Body of pancreas (tissue), 4 donors: ENCODE measurements around the gene FOXL2. TPM values are rescaled to one million over a fixed set of nuclear protein-coding genes. Genes with fewer than 3 reads are reported as not detected.

Source experiments
- ATAC-seq: fragments of 150-250 bp; one replicate; pipeline ENCODE4 v1.9.1; 2016
- DNase-seq, 4 donors: peaks; one replicate each; pipeline ENCODE4 v3.0.0-alpha.2; 2019
- H3K27ac ChIP-seq, 4 donors: fragments of 200-600 bp; sonication (generic); 1 replicate in 3 of 4; 2 replicates in 1 of 4; pipeline versions ENCODE4 v1.5.1 to v1.6.1; 2016 to 2019; ENCODE audit warnings: mild to moderate bottlenecking in 1 of 4, mixed read lengths in 1 of 4, moderate library complexity in 1 of 4
- H3K27me3 ChIP-seq, 2 donors: fragments of 200-600 bp; sonication (generic); one replicate each; pipeline ENCODE4 v1.6.0; 2016; ENCODE audit warnings: mild to moderate bottlenecking in 1 of 2
- H3K36me3 ChIP-seq, 2 donors: fragments of 200-600 bp; sonication (generic); replicated peaks in 1 of 2; 2 replicates each; pipeline ENCODE4 v1.5.1; 2016; ENCODE audit warnings: low read depth in 2 of 2; ENCODE audit not compliant: insufficient read depth in 1 of 2
- H3K4me1 ChIP-seq: fragments of 200-600 bp; sonication (generic); one replicate; pipeline ENCODE4 v1.6.0; 2016
- H3K4me3 ChIP-seq, 2 donors: fragments of 200-600 bp; sonication (generic); 1 replicate in 1 of 2; 2 replicates in 1 of 2; pipeline ENCODE4 v1.5.1; 2016 to 2019
- H3K9me3 ChIP-seq, 3 donors: fragments of 200-600 bp; sonication (generic); 1 replicate in 2 of 3; 2 replicates in 1 of 3; pipeline ENCODE4 v1.5.1; 2016
- CTCF ChIP-seq, 7 experiments: fragments of 450-650 bp in 4 of 7; fragments of 200-600 bp in 3 of 7; sonication (generic) in 3 of 7; IDR thresholded peaks; one replicate each; pipeline ENCODE4 v1.5.1; 2016 to 2019; ENCODE audit warnings: antibody characterized with exemption in 7 of 7
- POLR2A ChIP-seq, 3 donors: fragments of 450-650 bp; IDR thresholded peaks; one replicate each; pipeline ENCODE4 v1.6.1; 2016; ENCODE audit warnings: antibody characterized with exemption in 3 of 3, mild to moderate bottlenecking in 2 of 3
- WGBS, 2 donors: methylation state at CpG; one replicate each; pipeline ENCODE4 v1.1.5; 2017; 5-methylcytosine and 5-hydroxymethylcytosine counted together
- intact Hi-C: fragments of 100-400 bp; cut with DNase I; formaldehyde crosslinking; loops from one replicate; pipeline ENCODE4 v1.15.1; 2023
- total RNA-seq, 2 donors: library from RNA; depleted of rRNA; stranded (reverse); fragments of >200 nt; gene quantifications; one replicate each; pipeline ENCODE4 v1.1.0, GENCODE V29; 2016

FOXL2 gene
- total RNA-seq, 2 donors from 2014 or later, result 0.26 TPM; not detected in 1

DNA sequence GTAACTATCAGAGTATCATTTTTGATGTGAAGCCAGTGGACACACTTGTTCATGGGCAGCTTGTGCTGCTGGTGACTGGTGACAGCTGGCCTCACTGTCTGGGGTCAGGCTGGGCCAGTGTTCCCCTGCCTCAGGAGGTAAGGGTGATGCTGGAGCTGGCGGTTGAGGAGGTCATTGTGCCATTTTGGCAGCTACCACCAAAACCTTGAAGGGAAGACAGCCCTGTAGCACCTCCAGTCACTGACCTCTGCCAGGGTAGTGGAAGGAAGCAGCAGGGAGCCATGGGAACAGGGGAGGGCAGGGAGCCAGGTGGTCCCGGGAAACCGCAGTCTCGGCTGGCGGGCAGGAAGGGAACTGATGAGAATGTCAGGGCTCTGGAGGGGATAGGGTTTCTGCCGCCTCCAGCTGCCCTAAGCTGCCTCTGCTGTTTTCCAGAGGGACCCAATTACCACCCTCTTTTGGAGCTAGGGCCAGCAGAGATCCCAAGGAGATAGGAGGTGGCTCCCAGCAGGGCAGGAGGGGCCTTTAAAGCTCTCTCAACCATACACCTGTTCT lies 24.9 kb upstream of the FOXL2 start:
- H3K9me3 ChIP-seq, result no peaks in the 10 kb centered on the region
- intact Hi-C loops, result no loop called here
- DNase-seq, result no peak
- ATAC-seq, result no peak
- H3K27ac ChIP-seq, result no peak overlapping the region
- H3K36me3 ChIP-seq, result no peaks in the 10 kb centered on the region
- H3K4me3 ChIP-seq, result no peak overlapping the region
- H3K4me1 ChIP-seq, result no peaks in the 10 kb centered on the region
- H3K27me3 ChIP-seq, result no peaks in the 10 kb centered on the region
- TF ChIP-seq CTCF (IDR thresholded peaks at IDR 0.05) (no peak), POLR2A (IDR thresholded peaks at IDR 0.05) (no peak)
- WGBS, 2 donors, result 77 to 81% methylated on average over 6 of the region's 6 CpGs

GRCh38 chr3:138964923-138965322 lies 18.0 kb upstream of the FOXL2 start:
- Histone ChIP-seq H3K9me3 (no peaks in the 10 kb centered on the region), H3K4me3 (no peak overlapping the region), H3K27me3 (peaks cover 0 to 6% of the 10 kb centered on the region in 2 donors), H3K27ac (no peak overlapping the region), H3K4me1 (no peaks in the 10 kb centered on the region), H3K36me3 (no peaks in the 10 kb centered on the region)
- no peak for TF ChIP-seq POLR2A (IDR thresholded peaks at IDR 0.05)
- no peak for TF ChIP-seq CTCF (IDR thresholded peaks at IDR 0.05)
- intact Hi-C loops, result no loop called here
- ATAC-seq (no peak), DNase-seq (no peak)

- ATAC-seq (no peak), DNase-seq (no peak)
- H3K4me3 ChIP-seq, result no peak overlapping the region
- whole genome bisulfite sequencing, 2 donors, result 82 to 85% methylated on average over 2 of the region's 2 CpGs
- intact Hi-C loops, result no loop called here
- no peaks in the 10 kb centered on the region for H3K4me1 ChIP-seq
- no peaks in the 10 kb centered on the region for H3K9me3 ChIP-seq
- no peaks in the 10 kb centered on the region for H3K36me3 ChIP-seq
- no peak overlapping the region for H3K27ac ChIP-seq
- H3K27me3 ChIP-seq, result peaks cover 0 to 6% of the 10 kb centered on the region in 2 donors
- TF ChIP-seq CTCF (IDR thresholded peaks at IDR 0.05) (no peak), POLR2A (IDR thresholded peaks at IDR 0.05) (no peak)
Observed at GRCh38 chr3:138964264-138964663, 17.3 kb upstream of the FOXL2 start.

DNA sequence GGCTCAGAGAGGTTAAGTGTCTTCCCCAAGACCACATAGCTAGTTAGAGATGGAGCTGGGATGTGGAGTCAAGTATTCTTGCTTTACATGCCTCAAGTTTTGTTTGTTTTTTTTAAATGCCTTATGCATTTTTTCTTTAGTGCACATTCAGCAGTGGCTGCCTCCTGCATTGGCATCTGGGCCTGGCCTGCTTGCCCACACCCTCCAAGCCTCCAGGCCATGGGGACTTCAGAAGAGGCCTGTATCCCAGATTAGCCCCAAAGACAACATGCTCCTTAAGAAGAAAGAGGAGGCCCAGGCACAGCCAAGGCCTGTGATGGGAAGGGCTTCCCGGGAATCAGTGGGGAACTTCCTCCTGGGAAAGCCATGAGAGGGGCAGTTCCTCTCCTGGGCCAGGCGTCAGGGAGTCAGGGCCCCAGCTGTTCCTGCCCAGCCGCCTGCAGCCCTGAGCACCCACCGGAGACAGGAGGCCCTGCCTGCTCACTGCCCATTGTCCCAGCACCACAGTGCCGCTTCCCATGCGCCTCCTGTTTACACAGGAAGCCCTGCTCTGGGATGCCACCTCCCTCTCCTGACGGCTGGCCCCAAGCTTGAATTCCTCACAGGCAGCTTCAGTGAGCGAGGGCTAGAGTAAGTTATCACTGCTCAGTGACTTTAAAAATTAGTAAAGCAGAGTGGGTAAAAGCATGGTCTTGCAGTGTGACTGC lies 16.1 kb upstream of the FOXL2 start:
- Histone ChIP-seq H3K27ac (no peak overlapping the region), H3K4me3 (no peak overlapping the region), H3K4me1 (no peaks in the 10 kb centered on the region), H3K27me3 (peaks cover 0 to 6% of the 10 kb centered on the region in 2 donors), H3K36me3 (no peaks in the 10 kb centered on the region), H3K9me3 (no peaks in the 10 kb centered on the region)
- ATAC-seq (no peak), DNase-seq (no peak)
- no peak for TF ChIP-seq POLR2A (IDR thresholded peaks at IDR 0.05)
- no peak for TF ChIP-seq CTCF (IDR thresholded peaks at IDR 0.05)
- 63 to 66% methylated on average over 2 to 8 of the region's 8 CpGs for WGBS, 2 donors
- intact Hi-C loops, result no loop called here

DNA sequence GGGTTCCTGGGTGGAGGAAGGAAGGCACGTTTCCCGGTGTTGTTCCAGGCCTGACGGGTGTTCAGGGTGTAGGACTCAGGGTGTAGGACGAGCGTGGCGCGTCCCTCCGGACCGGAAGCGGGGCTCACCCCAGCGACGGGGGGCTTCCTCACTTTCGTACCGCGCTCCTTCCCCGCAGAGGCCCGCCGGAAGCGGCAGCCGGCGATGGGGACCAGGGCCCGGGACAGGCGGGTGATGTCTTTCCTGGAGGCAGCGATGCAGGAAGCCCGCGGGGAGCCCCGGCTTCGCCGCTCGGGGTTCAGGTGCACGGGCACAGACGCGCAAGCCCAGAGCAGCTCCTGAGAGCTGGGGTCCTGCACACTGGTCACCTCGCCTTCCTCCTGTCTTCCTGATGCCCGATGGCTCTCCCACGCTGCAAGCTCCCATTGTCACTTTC lies 13.5 kb upstream of the FOXL2 start:
- intact Hi-C loops, result no loop called here
- Histone ChIP-seq H3K9me3 (no peaks in the 10 kb centered on the region), H3K36me3 (no peaks in the 10 kb centered on the region), H3K4me1 (no peaks in the 10 kb centered on the region), H3K27ac (no peak overlapping the region), H3K27me3 (peaks cover 0 to 6% of the 10 kb centered on the region in 2 donors), H3K4me3 (no peak overlapping the region)
- ATAC-seq (no peak), DNase-seq (no peak)
- TF ChIP-seq POLR2A (IDR thresholded peaks at IDR 0.05), result no peak
- TF ChIP-seq CTCF (IDR thresholded peaks at IDR 0.05), result no peak
- 12 to 21% methylated on average over 30 to 36 of the region's 36 CpGs for WGBS, 2 donors
